K562 (cell line): ENCODE measurements around the gene EXOSC6.
"Not testable (repeated sequence)": the region's sequence is repeated elsewhere in the genome, so short reads cannot be mapped to it uniquely, and the experiment has no call there.

Experiments used
- BHLHE40 ChIP-seq: IDR thresholded peaks from 2 replicates; pipeline ENCODE4 v1.6.1; 2011; ENCODE audit warnings: low read length, improper control_type of control experiment
- ETV1 ChIP-seq: fragments of 450-650 bp; conservative IDR thresholded peaks from 2 replicates; pipeline ENCODE4 v1.6.1; 2016; ENCODE audit warnings: missing genetic modification characterization, control low read depth, low read depth, missing compliant biosample characterization
- FOXP1 ChIP-seq: sonication (generic); formaldehyde crosslinking; IDR thresholded peaks from 2 replicates; pipeline ENCODE4 v1.8.0; 2022; ENCODE audit warnings: mild to moderate bottlenecking, missing genetic modification reagents
- GABPA ChIP-seq: fragments of 200-800 bp; sonication (Bioruptor generic); conservative IDR thresholded peaks from 2 replicates; pipeline ENCODE4 v1.6.1; 2016; ENCODE audit warnings: low read depth, missing genetic modification characterization, missing compliant biosample characterization
- TCF3 ChIP-seq: sonication (generic); formaldehyde crosslinking; IDR thresholded peaks from 2 replicates; pipeline ENCODE4 v1.4.0; 2020; ENCODE audit warnings: mild to moderate bottlenecking, missing genetic modification reagents

GRCh38 chr16:70199170-70199569 lies 52.6 kb downstream of the EXOSC6 start:
- TF ChIP-seq TCF3; BHLHE40; FOXP1; ETV1 (tag); GABPA (tag): not testable (repeated sequence)
